Prostate gland (tissue), 2 donors: ENCODE measurements around the gene BDKRB2. TPM values are rescaled to one million over a fixed set of nuclear protein-coding genes. Genes with fewer than 3 reads are reported as not detected.

Source experiments
- DNase-seq: peaks from one replicate; pipeline ENCODE4 v3.0.0-alpha.2; 2019; ENCODE audit warnings: low spot score
- H3K27ac ChIP-seq, 2 donors: fragments of 200-600 bp; sonication (generic); 2 replicates each; pipeline ENCODE4 v1.5.1; 2017 to 2019
- H3K27me3 ChIP-seq: fragments of 200-600 bp; sonication (generic); replicated peaks from 2 replicates; pipeline ENCODE4 v1.5.1; 2019; ENCODE audit not compliant: insufficient read depth
- H3K36me3 ChIP-seq, 2 donors: fragments of 200-600 bp; sonication (generic); 1 replicate in 1 of 2; 2 replicates in 1 of 2; pipeline versions ENCODE4 v1.5.1 to v1.8.1; 2017 to 2019
- H3K4me1 ChIP-seq: fragments of 200-600 bp; sonication (generic); replicated peaks from 2 replicates; pipeline ENCODE4 v1.5.1; 2019
- H3K4me3 ChIP-seq, 2 donors: fragments of 200-600 bp; sonication (generic); 2 replicates each; pipeline ENCODE4 v1.5.1; 2017 to 2019
- H3K9me3 ChIP-seq: fragments of 200-600 bp; sonication (generic); 2 replicates; pipeline ENCODE4 v1.5.1; 2017
- CTCF ChIP-seq, 4 experiments: fragments of 200-600 bp in 2 of 4; fragments of 450-650 bp in 2 of 4; sonication (generic) in 2 of 4; IDR thresholded peaks; 1 replicate in 3 of 4; 2 replicates in 1 of 4; pipeline ENCODE4 v1.5.1; 2016 to 2019; ENCODE audit warnings: antibody characterized with exemption in 4 of 4, mild to moderate bottlenecking in 2 of 4, moderate library complexity in 2 of 4
- POLR2A ChIP-seq: fragments of 450-650 bp; IDR thresholded peaks from one replicate; pipeline ENCODE4 v1.6.1; 2016; ENCODE audit warnings: antibody characterized with exemption, mild to moderate bottlenecking
- POLR2AphosphoS5 ChIP-seq: sonication (generic); formaldehyde crosslinking; IDR thresholded peaks from one replicate; pipeline ENCODE4 v1.6.1; 2017; ENCODE audit warnings: antibody characterized with exemption
- WGBS: methylation state at CpG from one replicate; pipeline ENCODE4 v1.1.5; 2018; 5-methylcytosine and 5-hydroxymethylcytosine counted together
- intact Hi-C: fragments of 100-400 bp; cut with DNase I; formaldehyde crosslinking; loops from one replicate; pipeline ENCODE4 v1.14.2; 2022
- total RNA-seq, 2 donors: library from RNA; depleted of rRNA; stranded (reverse); fragments of >200 nt; gene quantifications; one replicate each; pipeline ENCODE4 v1.1.0, GENCODE V29; 2016

Gene BDKRB2
- total RNA-seq, 2 donors from 2014 or later = 0.97 to 1.2 TPM

DNA sequence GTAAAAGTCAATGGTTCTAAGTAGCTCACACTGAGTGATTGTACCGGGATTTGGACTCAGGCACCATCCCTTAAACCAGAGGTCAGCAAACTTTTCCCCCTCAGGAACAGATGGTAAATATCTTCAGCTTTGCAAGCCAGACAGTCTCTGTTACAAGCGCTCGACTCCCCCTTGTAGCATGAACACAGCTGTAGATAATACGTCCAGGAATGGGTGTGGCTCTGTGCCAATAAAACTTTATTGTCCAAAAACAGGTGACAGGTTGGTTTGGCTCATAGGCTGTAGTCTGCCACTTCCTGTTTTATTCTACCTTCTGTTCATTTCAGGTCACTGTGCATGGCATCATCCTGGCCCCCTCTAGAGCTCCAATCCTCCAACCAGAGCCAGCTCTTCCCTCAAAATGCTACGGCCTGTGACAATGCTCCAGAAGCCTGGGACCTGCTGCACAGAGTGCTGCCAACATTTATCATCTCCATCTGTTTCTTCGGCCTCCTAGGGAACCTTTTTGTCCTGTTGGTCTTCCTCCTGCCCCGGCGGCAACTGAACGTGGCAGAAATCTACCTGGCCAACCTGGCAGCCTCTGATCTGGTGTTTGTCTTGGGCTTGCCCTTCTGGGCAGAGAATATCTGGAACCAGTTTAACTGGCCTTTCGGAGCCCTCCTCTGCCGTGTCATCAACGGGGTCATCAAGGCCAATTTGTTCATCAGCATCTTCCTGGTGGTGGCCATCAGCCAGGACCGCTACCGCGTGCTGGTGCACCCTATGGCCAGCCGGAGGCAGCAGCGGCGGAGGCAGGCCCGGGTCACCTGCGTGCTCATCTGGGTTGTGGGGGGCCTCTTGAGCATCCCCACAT lies 58.9 kb downstream of the BDKRB2 start:
- Histone ChIP-seq H3K4me3 (no peak overlapping the region), H3K27ac (no peak overlapping the region), H3K36me3 (no peaks in the 10 kb centered on the region), H3K27me3 (peaks cover 2% of the 10 kb centered on the region), H3K9me3 (no peaks in the 10 kb centered on the region), H3K4me1 (no peaks in the 10 kb centered on the region)
- intact Hi-C loops = no loop called here
- DNase-seq = no peak
- WGBS = 82% methylated on average over 20 of the region's 20 CpGs
- TF ChIP-seq POLR2A (no peak), POLR2AphosphoS5 (no peak), CTCF (IDR thresholded peaks at IDR 0.05) (no peak)

DNA sequence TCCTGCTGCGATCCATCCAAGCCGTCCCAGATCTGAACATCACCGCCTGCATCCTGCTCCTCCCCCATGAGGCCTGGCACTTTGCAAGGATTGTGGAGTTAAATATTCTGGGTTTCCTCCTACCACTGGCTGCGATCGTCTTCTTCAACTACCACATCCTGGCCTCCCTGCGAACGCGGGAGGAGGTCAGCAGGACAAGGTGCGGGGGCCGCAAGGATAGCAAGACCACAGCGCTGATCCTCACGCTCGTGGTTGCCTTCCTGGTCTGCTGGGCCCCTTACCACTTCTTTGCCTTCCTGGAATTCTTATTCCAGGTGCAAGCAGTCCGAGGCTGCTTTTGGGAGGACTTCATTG lies 59.5 kb downstream of the BDKRB2 start:
- Histone ChIP-seq H3K9me3 (no peaks in the 10 kb centered on the region), H3K4me3 (no peak overlapping the region), H3K4me1 (no peaks in the 10 kb centered on the region), H3K27me3 (peaks cover 2% of the 10 kb centered on the region), H3K36me3 (no peaks in the 10 kb centered on the region), H3K27ac (no peak overlapping the region)
- TF ChIP-seq POLR2AphosphoS5 = no peak
- TF ChIP-seq POLR2A = no peak
- no peak for TF ChIP-seq CTCF (IDR thresholded peaks at IDR 0.05)
- 96% methylated on average over 14 of the region's 14 CpGs for WGBS
- no peak for DNase-seq
- intact Hi-C loops = no loop called here

- WGBS = 83% methylated on average over 3 of the region's 3 CpGs
- DNase-seq = no peak
- intact Hi-C loops = no loop called here
- H3K27ac ChIP-seq = no peak overlapping the region
- H3K4me3 ChIP-seq = no peak overlapping the region
- no peaks in the 10 kb centered on the region for H3K36me3 ChIP-seq
- H3K9me3 ChIP-seq = no peaks in the 10 kb centered on the region
- H3K4me1 ChIP-seq = no peaks in the 10 kb centered on the region
- H3K27me3 ChIP-seq = peaks cover 2% of the 10 kb centered on the region
- no peak for TF ChIP-seq CTCF (IDR thresholded peaks at IDR 0.05)
- no peak for TF ChIP-seq POLR2AphosphoS5
- TF ChIP-seq POLR2A = no peak
These were observed 60.2 kb downstream of the BDKRB2 start for GRCh38 chr14:96264853-96265252.

GRCh38 chr14:96265383-96266095 lies 60.9 kb downstream of the BDKRB2 start:
- H3K4me3 ChIP-seq = no peak overlapping the region
- H3K27me3 ChIP-seq = peaks cover 2% of the 10 kb centered on the region
- no peak overlapping the region for H3K27ac ChIP-seq
- H3K4me1 ChIP-seq = no peaks in the 10 kb centered on the region
- DNase-seq = no peak
- no peaks in the 10 kb centered on the region for H3K36me3 ChIP-seq
- TF ChIP-seq POLR2A (no peak), POLR2AphosphoS5 (no peak), CTCF (IDR thresholded peaks at IDR 0.05) (no peak)
- intact Hi-C loops = no loop called here
- 68% methylated on average over 16 of the region's 16 CpGs for WGBS
- H3K9me3 ChIP-seq = no peaks in the 10 kb centered on the region
